Neural cell (in vitro differentiated cells): ENCODE measurements around the gene SEC61B.

Experiments used
- CTCF ChIP-seq: fragments of 450-650 bp; IDR thresholded peaks from 2 replicates; pipeline ENCODE4 v1.5.1; 2014; ENCODE audit warnings: antibody characterized with exemption, mild to moderate bottlenecking, moderate library complexity; ENCODE audit not compliant: poor library complexity, severe bottlenecking
- EP300 ChIP-seq: fragments of 450-650 bp; conservative IDR thresholded peaks from 2 replicates; pipeline ENCODE4 v1.6.1; 2014; ENCODE audit warnings: antibody characterized with exemption, mild to moderate bottlenecking, moderate library complexity; ENCODE audit not compliant: poor library complexity, severe bottlenecking
- EZH2 ChIP-seq: fragments of 200-600, 300-800 bp; shearing (Covaris generic), sonication (generic); IDR thresholded peaks from 2 replicates; pipeline ENCODE4 v1.6.1; 2014; ENCODE audit warnings: antibody characterized with exemption, low read length, borderline replicate concordance, mild to moderate bottlenecking; ENCODE audit not compliant: insufficient read depth, poor library complexity, severe bottlenecking
- POLR2AphosphoS5 ChIP-seq: IDR thresholded peaks from 2 replicates; pipeline ENCODE4 v1.6.1; 2012
- TAF1 ChIP-seq: IDR thresholded peaks from 2 replicates; pipeline ENCODE4 v1.6.1; 2012; ENCODE audit warnings: low read depth

- no peak for TF ChIP-seq EP300
- no peak for TF ChIP-seq CTCF
- TF ChIP-seq EZH2 = no peak
- TF ChIP-seq TAF1 = no peak
- no peak for TF ChIP-seq POLR2AphosphoS5
These were observed 36.1 kb upstream of the SEC61B start for GRCh38 chr9:99185934-99186333.
